IMR-90 (cell line): ENCODE data around the gene HEXD. TPM values are rescaled to one million over a fixed set of nuclear protein-coding genes. Genes with fewer than 3 reads are reported as not detected.
A peak's percentile ranks its signal among the peaks of the same experiment; 100 is the strongest.

ENCODE experiments used
- ATAC-seq: fragments of 200-7000 bp; cut with Tn5 transposase; 2 replicates; pipeline ENCODE4 v1.9.1; 2020; ENCODE audit warnings: low read depth, mild to moderate bottlenecking, moderate library complexity
- BruUV-seq: library from RNA; stranded (reverse); fragments of 400-500 nt; replicated peaks from 2 replicates; lab custom pipeline; 2021; lab: Mats Ljungman, UMichigan
- CTCF ChIA-PET: fragments of 300-600 bp; formaldehyde crosslinking; extraction: SDS; loops from one replicate; lab custom pipeline; 2021; ENCODE audit warnings: antibody characterized with exemption; lab: Yijun Ruan, JAX
- POLR2A ChIA-PET: fragments of 300-600 bp; sonication (Branson Sonifier 250); formaldehyde crosslinking; loops from one replicate; lab custom pipeline; 2022; ENCODE audit warnings: antibody characterized with exemption; ENCODE audit not compliant: unreplicated experiment; lab: Charles Lee
- DNase-seq: peaks from one replicate; pipeline ENCODE4 v3.0.0; 2013
- H2AFZ ChIP-seq: replicated peaks from 2 replicates; pipeline ENCODE3; 2013; ENCODE audit warnings: low read length, mild to moderate bottlenecking; ENCODE audit not compliant: poor library complexity
- H2AK5ac ChIP-seq: 2 replicates; pipeline ENCODE4 v1.6.1; 2013; ENCODE audit warnings: low read depth, low read length, inconsistent platforms
- H2AK9ac ChIP-seq: replicated peaks from 2 replicates; pipeline ENCODE3; 2013; ENCODE audit warnings: mild to moderate bottlenecking, low read depth, low read length, moderate library complexity; ENCODE audit not compliant: poor library complexity
- H2BK120ac ChIP-seq: 2 replicates; pipeline ENCODE4 v1.6.1; 2013; ENCODE audit warnings: low read depth, low read length, inconsistent platforms
- H2BK15ac ChIP-seq: 3 replicates; pipeline ENCODE4 v1.6.1; 2013; ENCODE audit warnings: low read depth, low read length, inconsistent platforms
- H2BK20ac ChIP-seq: 2 replicates; pipeline ENCODE4 v1.6.1; 2013; ENCODE audit warnings: low read depth, mild to moderate bottlenecking, inconsistent platforms, low read length, moderate library complexity
- H2BK5ac ChIP-seq: 2 replicates; pipeline ENCODE4 v1.6.1; 2013; ENCODE audit warnings: mild to moderate bottlenecking, low read depth, low read length, inconsistent platforms; ENCODE audit not compliant: poor library complexity, severe bottlenecking
- H3K14ac ChIP-seq: replicated peaks from 2 replicates; pipeline ENCODE4 v1.6.1; 2013; ENCODE audit warnings: low read depth, low read length, inconsistent platforms
- H3K18ac ChIP-seq: 2 replicates; pipeline ENCODE4 v1.6.1; 2013; ENCODE audit warnings: low read depth, low read length, control low read depth
- H3K23ac ChIP-seq: 2 replicates; pipeline ENCODE4 v1.6.1; 2013; ENCODE audit warnings: low read depth, low read length, inconsistent platforms
- H3K27ac ChIP-seq: 2 replicates; pipeline ENCODE4 v1.5.1; 2013; ENCODE audit warnings: mild to moderate bottlenecking, control low read depth, low read length; ENCODE audit not compliant: insufficient read depth
- H3K27me3 ChIP-seq: 2 replicates; pipeline ENCODE4 v1.6.1; 2013; ENCODE audit warnings: low read length; ENCODE audit not compliant: control insufficient read depth, insufficient read depth
- H3K36me3 ChIP-seq: 2 replicates; pipeline ENCODE4 v1.6.1; 2013; ENCODE audit warnings: low read length, mixed read lengths; ENCODE audit not compliant: control insufficient read depth, insufficient read depth
- H3K4ac ChIP-seq: 2 replicates; pipeline ENCODE4 v1.6.1; 2013; ENCODE audit warnings: low read depth, low read length, inconsistent platforms
- H3K4me1 ChIP-seq: 2 replicates; pipeline ENCODE4 v1.6.1; 2013; ENCODE audit warnings: low read length, mixed read lengths; ENCODE audit not compliant: control insufficient read depth, insufficient read depth
- H3K4me2 ChIP-seq: 2 replicates; pipeline ENCODE4 v1.6.1; 2013; ENCODE audit warnings: low read depth, mild to moderate bottlenecking, control low read depth, low read length, moderate library complexity
- H3K4me3 ChIP-seq: 2 replicates; pipeline ENCODE4 v1.5.1; 2013; ENCODE audit warnings: low read depth, mild to moderate bottlenecking, control low read depth, low read length, moderate library complexity; ENCODE audit not compliant: insufficient read depth
- H3K56ac ChIP-seq: 2 replicates; pipeline ENCODE4 v1.6.1; 2013; ENCODE audit warnings: low read length, inconsistent platforms; ENCODE audit not compliant: insufficient read depth; ENCODE audit errors: extremely low read depth
- H3K79me1 ChIP-seq, 2 experiments: 2 replicates each; pipeline ENCODE4 v1.6.1; 2013; ENCODE audit warnings: low read length in 2 of 2, inconsistent platforms in 1 of 2, low read depth in 1 of 2
- H3K9ac ChIP-seq: 2 replicates; pipeline ENCODE4 v1.6.1; 2013; ENCODE audit warnings: low read depth, low read length, control low read depth
- H3K9me1 ChIP-seq: 2 replicates; pipeline ENCODE4 v1.6.1; 2013; ENCODE audit warnings: low read length, inconsistent platforms; ENCODE audit not compliant: insufficient read depth
- H3K9me3 ChIP-seq: 2 replicates; pipeline ENCODE4 v1.6.1; 2013; ENCODE audit warnings: low read length; ENCODE audit not compliant: control insufficient read depth, insufficient read depth
- H4K20me1 ChIP-seq: 2 replicates; pipeline ENCODE4 v1.6.1; 2013; ENCODE audit warnings: low read length, inconsistent platforms; ENCODE audit not compliant: insufficient read depth
- H4K5ac ChIP-seq: 2 replicates; pipeline ENCODE4 v1.6.1; 2013; ENCODE audit warnings: mild to moderate bottlenecking, low read depth, low read length, control low read depth
- H4K8ac ChIP-seq, 2 experiments: 2 replicates each; pipeline ENCODE4 v1.6.1; 2013; ENCODE audit warnings: low read depth in 2 of 2, low read length in 2 of 2, control low read depth in 1 of 2, inconsistent platforms in 1 of 2
- H4K91ac ChIP-seq: 2 replicates; pipeline ENCODE4 v1.6.1; 2013; ENCODE audit warnings: low read depth, low read length, inconsistent platforms; ENCODE audit not compliant: insufficient read depth
- BHLHE40 ChIP-seq: fragments of 150-350 bp; IDR thresholded peaks from 2 replicates; pipeline ENCODE4 v1.6.1; 2016; ENCODE audit warnings: mild to moderate bottlenecking, low read depth, low read length
- CEBPB ChIP-seq: IDR thresholded peaks from 2 replicates; pipeline ENCODE4 v1.6.1; 2012; ENCODE audit warnings: low read depth, low read length, improper control_type of control experiment
- CHD1 ChIP-seq: IDR thresholded peaks from 2 replicates; pipeline ENCODE4 v1.6.1; 2012; ENCODE audit warnings: low read depth, low read length, improper control_type of control experiment
- MAFK ChIP-seq: IDR thresholded peaks from 2 replicates; pipeline ENCODE4 v1.6.1; 2012; ENCODE audit warnings: low read depth, low read length, improper control_type of control experiment
- MAZ ChIP-seq: IDR thresholded peaks from 2 replicates; pipeline ENCODE4 v1.6.1; 2012; ENCODE audit warnings: low read depth, mild to moderate bottlenecking, low read length, improper control_type of control experiment, moderate library complexity, borderline replicate concordance
- MXI1 ChIP-seq: IDR thresholded peaks from 2 replicates; pipeline ENCODE4 v1.6.1; 2012; ENCODE audit warnings: low read depth, mild to moderate bottlenecking, low read length, moderate library complexity, borderline replicate concordance
- POLR2A ChIP-seq: IDR thresholded peaks from 2 replicates; pipeline ENCODE4 v1.6.1; 2012; ENCODE audit warnings: mild to moderate bottlenecking, low read depth, low read length
- RAD21 ChIP-seq: IDR thresholded peaks from 2 replicates; pipeline ENCODE4 v1.6.1; 2012; ENCODE audit warnings: low read length, improper control_type of control experiment
- RCOR1 ChIP-seq: IDR thresholded peaks from 2 replicates; pipeline ENCODE4 v1.6.1; 2012; ENCODE audit warnings: mild to moderate bottlenecking, low read length, improper control_type of control experiment; ENCODE audit not compliant: insufficient replicate concordance
- RFX5 ChIP-seq: IDR thresholded peaks from 2 replicates; pipeline ENCODE4 v1.8.0; 2012; ENCODE audit warnings: low read depth, mild to moderate bottlenecking, low read length, moderate library complexity
- WGBS, 2 experiments: methylation state at CpG; one replicate each; pipeline versions ENCODE4 v1.1.5 to v1.1.7; 2013; ENCODE audit warnings: missing lambda C conversion rate in 2 of 2; ENCODE audit not compliant: insufficient read length in 1 of 2; ENCODE audit errors: extremely low coverage in 2 of 2; 5-methylcytosine and 5-hydroxymethylcytosine counted together
- dilution Hi-C: fragments of 300-500 bp; cut with HindIII; formaldehyde crosslinking; loops from one replicate; pipeline ENCODE4 v1.14.3; 2018; ENCODE audit warnings: low sequenced_read_pairs; ENCODE audit not compliant: unreplicated experiment
- in situ Hi-C: fragments of 300-500 bp; cut with MboI; formaldehyde crosslinking; loops from 3 replicates; pipeline ENCODE4 v1.14.3; 2019; ENCODE audit warnings: low sequenced_read_pairs, inconsistent platforms, mixed read lengths
- intact Hi-C: fragments of 100-400 bp; cut with micrococcal nuclease; formaldehyde crosslinking; loops from 2 replicates; pipeline ENCODE4 v1.10.0; 2022
- polyA plus RNA-seq, 3 experiments: library from polyadenylated mRNA; depleted of rRNA; stranded (reverse); fragments of >200 nt; gene quantifications; 2 replicates each; pipeline ENCODE4 v1.2.3, GENCODE V29; 2012; ENCODE audit warnings: low replicate concordance in 1 of 3
- total RNA-seq: library from RNA; depleted of rRNA; stranded (reverse); fragments of >200 nt; gene quantifications from 2 replicates; pipeline ENCODE4 v1.2.3, GENCODE V29; 2012
- TF ChIP-seq, protein P1 (sequence below): fragments of 150-350 bp; IDR thresholded peaks from 2 replicates; pipeline ENCODE4 v1.6.1; 2017; ENCODE audit warnings: mild to moderate bottlenecking, antibody characterized with exemption, low read length, low read depth
- TF ChIP-seq, protein P2 (sequence below): conservative IDR thresholded peaks from 2 replicates; pipeline ENCODE4 v1.5.1; 2012; ENCODE audit warnings: mild to moderate bottlenecking, low read depth, low read length, improper control_type of control experiment

The HEXD gene
- total and polyA plus RNA-seq, 2 of the 4 experiments (the other 2 are of a cell fraction): 3.8 to 9.5 TPM

DNA sequence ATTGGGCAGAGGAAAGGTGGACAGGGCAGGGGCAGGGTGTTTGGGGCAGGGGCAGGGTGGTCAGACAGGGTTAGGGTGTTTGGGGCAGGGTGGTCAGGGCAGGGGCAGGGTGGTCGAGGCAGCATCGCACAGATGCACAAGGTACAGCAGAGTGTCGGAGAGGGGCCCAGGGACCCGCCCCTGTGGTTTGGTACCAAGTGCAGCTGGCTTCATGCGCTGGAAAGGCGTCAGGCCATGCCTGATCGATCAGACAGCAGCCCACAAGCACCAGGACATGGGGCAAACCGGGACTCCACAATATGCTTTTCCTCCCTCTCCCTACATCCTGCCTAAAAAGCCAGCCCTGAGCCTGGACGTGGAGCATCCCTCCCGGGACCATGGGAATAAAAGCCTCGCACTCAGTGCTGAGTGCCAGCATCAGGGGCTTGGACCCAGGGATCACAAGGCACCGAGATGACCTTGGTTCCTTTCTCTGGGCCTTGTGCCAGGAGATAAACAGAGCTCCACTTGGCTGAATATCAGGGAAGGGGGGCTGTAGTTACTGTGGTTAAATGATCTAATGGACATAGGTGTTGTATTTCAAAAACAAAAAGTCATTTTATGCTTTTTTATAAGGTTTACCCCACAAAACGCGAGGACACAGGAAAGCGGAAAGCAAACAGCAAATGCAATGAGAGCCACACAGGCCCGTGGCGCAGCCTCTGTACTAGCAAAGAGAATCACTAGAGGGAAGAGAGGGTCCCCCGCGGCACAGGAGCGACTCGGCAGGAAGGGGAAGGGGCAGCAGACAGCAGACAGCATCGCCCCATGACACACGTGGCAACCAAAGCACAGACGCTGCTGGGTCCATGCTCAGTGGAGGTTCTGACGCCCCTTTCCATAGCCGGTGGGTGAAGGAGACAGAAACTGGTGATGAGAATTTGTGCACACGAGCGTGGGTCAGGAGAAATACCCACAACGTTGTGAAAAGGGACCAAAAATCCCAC, 5.3 kb upstream of the HEXD start:
- Histone ChIP-seq H2AFZ (peak overlapping the region; percentile 43), H2BK20ac (no peak overlapping the region), H2AK9ac (no peak overlapping the region), H4K20me1 (peaks cover 22% of the 10 kb centered on the region), H3K56ac (no peak overlapping the region), H3K4me2 (no peak overlapping the region), H2BK120ac (no peak overlapping the region), H3K9me3 (no peaks in the 10 kb centered on the region), H3K4me3 (no peak overlapping the region), H3K27ac (no peak overlapping the region), H4K5ac (no peak overlapping the region), H3K23ac (no peak overlapping the region), H3K18ac (no peak overlapping the region), H3K36me3 (no peaks in the 10 kb centered on the region), H3K9me1 (0 out of 2 replicates have a peak, but pooled peaks cover 2% of the 10 kb centered on the region), H4K91ac (no peak overlapping the region), H3K27me3 (no peaks in the 10 kb centered on the region), H2AK5ac (no peak overlapping the region), H3K9ac (no peak overlapping the region), H3K4me1 (no peaks in the 10 kb centered on the region), H3K79me1 (peaks cover 0 to 18% of the 10 kb centered on the region in 2 experiments; a peak in 2 of 4 replicates), H2BK5ac (no peak overlapping the region), H4K8ac (no peak overlapping the region), H3K4ac (no peak overlapping the region), H2BK15ac (no peak overlapping the region), H3K14ac (no peak overlapping the region)
- ATAC-seq: no peak
- POLR2A ChIA-PET: no interaction called here
- in situ Hi-C loops (no loop called here), dilution Hi-C loops (no loop called here), intact Hi-C loops (loop anchor here (5.0 kb wide), 1 partner anchor 171 kb away; no protein-coding TSS in a partner anchor)
- CTCF ChIA-PET: no interaction called here
- BruUV-seq: no TSS peak
- DNase-seq: no peak
- TF ChIP-seq MAFK (no peak), CHD1 (no peak), RFX5 (no peak), RCOR1 (no peak), CEBPB (no peak), MXI1 (no peak), RAD21 (no peak), BHLHE40 (no peak), MAZ (no peak), POLR2A (no peak)
- TF ChIP-seq, protein P1, sequence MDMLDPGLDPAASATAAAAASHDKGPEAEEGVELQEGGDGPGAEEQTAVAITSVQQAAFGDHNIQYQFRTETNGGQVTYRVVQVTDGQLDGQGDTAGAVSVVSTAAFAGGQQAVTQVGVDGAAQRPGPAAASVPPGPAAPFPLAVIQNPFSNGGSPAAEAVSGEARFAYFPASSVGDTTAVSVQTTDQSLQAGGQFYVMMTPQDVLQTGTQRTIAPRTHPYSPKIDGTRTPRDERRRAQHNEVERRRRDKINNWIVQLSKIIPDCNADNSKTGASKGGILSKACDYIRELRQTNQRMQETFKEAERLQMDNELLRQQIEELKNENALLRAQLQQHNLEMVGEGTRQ: no peak
- TF ChIP-seq, protein P2, sequence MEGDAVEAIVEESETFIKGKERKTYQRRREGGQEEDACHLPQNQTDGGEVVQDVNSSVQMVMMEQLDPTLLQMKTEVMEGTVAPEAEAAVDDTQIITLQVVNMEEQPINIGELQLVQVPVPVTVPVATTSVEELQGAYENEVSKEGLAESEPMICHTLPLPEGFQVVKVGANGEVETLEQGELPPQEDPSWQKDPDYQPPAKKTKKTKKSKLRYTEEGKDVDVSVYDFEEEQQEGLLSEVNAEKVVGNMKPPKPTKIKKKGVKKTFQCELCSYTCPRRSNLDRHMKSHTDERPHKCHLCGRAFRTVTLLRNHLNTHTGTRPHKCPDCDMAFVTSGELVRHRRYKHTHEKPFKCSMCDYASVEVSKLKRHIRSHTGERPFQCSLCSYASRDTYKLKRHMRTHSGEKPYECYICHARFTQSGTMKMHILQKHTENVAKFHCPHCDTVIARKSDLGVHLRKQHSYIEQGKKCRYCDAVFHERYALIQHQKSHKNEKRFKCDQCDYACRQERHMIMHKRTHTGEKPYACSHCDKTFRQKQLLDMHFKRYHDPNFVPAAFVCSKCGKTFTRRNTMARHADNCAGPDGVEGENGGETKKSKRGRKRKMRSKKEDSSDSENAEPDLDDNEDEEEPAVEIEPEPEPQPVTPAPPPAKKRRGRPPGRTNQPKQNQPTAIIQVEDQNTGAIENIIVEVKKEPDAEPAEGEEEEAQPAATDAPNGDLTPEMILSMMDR: no peak
- 87% methylated on average over 16 of the region's 29 CpGs; no CpG with 5 or more reads in 1 of the 2 experiments for WGBS, 2 experiments
